Panc1 (cell line): Measurements from ENCODE around the gene STK11IP. TPM values are rescaled to one million over a fixed set of nuclear protein-coding genes. Genes with fewer than 3 reads are reported as not detected.
A peak's percentile ranks its signal among the peaks of the same experiment; 100 is the strongest.

Experiments used
- ATAC-seq: fragments of 200-7000 bp; cut with Tn5 transposase; 2 replicates; pipeline ENCODE4 v1.9.1; 2020; ENCODE audit warnings: mild to moderate bottlenecking, moderate library complexity
- BruUV-seq: library from RNA; stranded (reverse); fragments of 400-500 nt; replicated peaks from 2 replicates; lab custom pipeline; 2021; lab: Mats Ljungman, UMichigan
- CTCF ChIA-PET: fragments of 300-600 bp; sonication (Branson Sonifier 250); formaldehyde crosslinking; loops from one replicate; lab custom pipeline; 2022; ENCODE audit warnings: antibody characterized with exemption; lab: Charles Lee
- POLR2A ChIA-PET: fragments of 300-600 bp; sonication (Branson Sonifier 250); formaldehyde crosslinking; loops from one replicate; lab custom pipeline; 2022; ENCODE audit warnings: antibody characterized with exemption; lab: Charles Lee
- DNase-seq: peaks from one replicate; pipeline ENCODE4 v3.0.0-alpha.2; 2010; ENCODE audit warnings: low read depth, low spot score
- H3K27ac ChIP-seq: 2 replicates; pipeline ENCODE4 v1.5.1; 2011; ENCODE audit warnings: mild to moderate bottlenecking, low read length, inconsistent platforms
- H3K27me3 ChIP-seq: fragments of 200-500 bp; sonication (Bioruptor generic); 2 replicates; pipeline ENCODE4 v1.6.0; 2014; ENCODE audit warnings: low read length, inconsistent platforms; ENCODE audit not compliant: control insufficient read depth, insufficient read depth
- H3K36me3 ChIP-seq: fragments of 200-500 bp; sonication (Bioruptor generic); 2 replicates; pipeline ENCODE4 v1.5.1; 2014; ENCODE audit warnings: inconsistent platforms, mild to moderate bottlenecking, low read length, moderate library complexity; ENCODE audit not compliant: control insufficient read depth, insufficient read depth
- H3K4me1 ChIP-seq: 2 replicates; pipeline ENCODE4 v1.5.1; 2011; ENCODE audit warnings: inconsistent platforms, mild to moderate bottlenecking, low read length, moderate library complexity; ENCODE audit not compliant: control insufficient read depth, insufficient read depth
- H3K4me3 ChIP-seq, 2 experiments: 2 replicates each; pipeline ENCODE4 v1.5.1; 2011 to 2012; ENCODE audit warnings: low read depth in 2 of 2, low read length in 2 of 2, mild to moderate bottlenecking in 2 of 2, inconsistent platforms in 1 of 2, moderate library complexity in 1 of 2
- H3K9me3 ChIP-seq: fragments of 200-500 bp; sonication (Bioruptor generic); 2 replicates; pipeline ENCODE4 v1.5.1; 2014; ENCODE audit warnings: low read depth, mild to moderate bottlenecking, inconsistent platforms, low read length, moderate library complexity; ENCODE audit not compliant: control insufficient read depth, insufficient read depth
- POLR2AphosphoS5 ChIP-seq: IDR thresholded peaks from 2 replicates; pipeline ENCODE4 v1.6.1; 2012; ENCODE audit warnings: mild to moderate bottlenecking, low read depth, low read length, moderate library complexity
- SIN3A ChIP-seq: IDR thresholded peaks from 2 replicates; pipeline ENCODE4 v1.6.1; 2012; ENCODE audit warnings: low read depth, mild to moderate bottlenecking, low read length, moderate library complexity, borderline replicate concordance; ENCODE audit not compliant: insufficient read depth
- TCF7L2 ChIP-seq: IDR thresholded peaks from 2 replicates; pipeline ENCODE4 v1.6.1; 2011; ENCODE audit warnings: mild to moderate bottlenecking, low read depth, low read length, inconsistent platforms
- in situ Hi-C: cut with HindIII; loops from 2 replicates; pipeline ENCODE4 v1.10.0; 2016; ENCODE audit warnings: low sequenced_read_pairs, low pct_unique_long_range_greater_than_20kb
- intact Hi-C: fragments of 100-400 bp; cut with micrococcal nuclease; formaldehyde crosslinking; loops from one replicate; pipeline ENCODE4 v1.10.0; 2022; ENCODE audit not compliant: unreplicated experiment
- total RNA-seq: library from RNA; stranded (reverse); gene quantifications from one replicate; pipeline ENCODE4 v1.2.1, GENCODE V29; 2021; ENCODE audit not compliant: unreplicated experiment
- TF ChIP-seq, protein P1 (sequence below): fragments of 450-650 bp; IDR thresholded peaks from 2 replicates; pipeline ENCODE4 v1.5.1; 2017; ENCODE audit warnings: mild to moderate bottlenecking
- TF ChIP-seq, protein P2 (sequence below), 2 experiments: IDR thresholded peaks; 2 replicates each; pipeline ENCODE4 v1.6.1; 2011 to 2012; ENCODE audit warnings: low read depth in 2 of 2, control low read depth in 1 of 2, low read length in 1 of 2, mild to moderate bottlenecking in 1 of 2, moderate library complexity in 1 of 2; ENCODE audit not compliant: insufficient read depth in 1 of 2

STK11IP gene
- total RNA-seq, 1 experiment from 2014 or later, result 48.2 TPM

DNA sequence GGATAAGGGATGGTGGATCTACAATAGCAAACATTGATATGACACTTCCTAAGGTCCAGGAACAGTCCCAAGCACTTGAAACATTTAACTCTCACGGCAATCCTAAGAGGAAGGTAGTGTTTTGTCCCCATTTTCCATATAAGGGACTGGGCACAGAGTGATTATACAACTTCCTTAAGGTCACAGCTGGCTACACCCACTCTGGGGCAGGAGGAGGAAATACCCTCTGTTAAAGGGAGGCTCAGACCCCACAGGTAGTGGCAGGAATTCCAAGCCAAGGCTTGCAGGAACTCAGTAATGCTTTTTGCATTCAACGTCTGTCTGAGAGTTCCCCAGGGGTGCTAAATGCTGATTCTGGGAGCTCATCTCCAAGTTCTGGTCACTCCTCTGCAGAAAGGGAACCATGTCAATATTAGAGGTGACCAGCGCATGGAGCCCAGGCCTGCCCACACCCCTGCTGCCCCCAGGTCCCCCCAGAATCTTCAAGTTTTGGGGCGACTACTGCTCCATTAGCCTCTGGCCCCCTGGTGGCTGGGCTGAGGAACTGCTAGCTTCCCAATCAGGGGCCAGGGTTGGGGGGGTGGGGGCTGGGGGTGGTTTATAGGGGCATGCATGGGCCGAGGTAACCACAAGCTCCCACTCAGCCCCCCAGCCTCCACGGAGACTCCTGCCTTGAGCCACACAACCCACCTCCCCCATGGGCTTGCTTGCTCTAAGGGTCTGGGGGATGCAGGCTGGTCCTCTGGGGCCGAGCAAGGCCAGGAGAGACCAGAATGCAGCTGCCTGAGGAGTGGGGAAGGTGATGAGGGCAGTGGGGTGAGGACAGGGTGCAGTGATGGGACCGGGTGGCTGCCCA, 37.4 kb upstream of the STK11IP start:
- Histone ChIP-seq H3K4me3 (no peak overlapping the region), H3K27me3 (no peaks in the 10 kb centered on the region), H3K36me3 (no peaks in the 10 kb centered on the region), H3K4me1 (peaks cover 7% of the 10 kb centered on the region), H3K9me3 (no peaks in the 10 kb centered on the region), H3K27ac (no peak overlapping the region)
- ATAC-seq, result no peak
- no peak for DNase-seq
- in situ Hi-C loops, result no loop called here
- intact Hi-C loops, result no loop called here
- BruUV-seq, result no TSS peak
- no peak for TF ChIP-seq POLR2AphosphoS5
- TF ChIP-seq, protein P1, sequence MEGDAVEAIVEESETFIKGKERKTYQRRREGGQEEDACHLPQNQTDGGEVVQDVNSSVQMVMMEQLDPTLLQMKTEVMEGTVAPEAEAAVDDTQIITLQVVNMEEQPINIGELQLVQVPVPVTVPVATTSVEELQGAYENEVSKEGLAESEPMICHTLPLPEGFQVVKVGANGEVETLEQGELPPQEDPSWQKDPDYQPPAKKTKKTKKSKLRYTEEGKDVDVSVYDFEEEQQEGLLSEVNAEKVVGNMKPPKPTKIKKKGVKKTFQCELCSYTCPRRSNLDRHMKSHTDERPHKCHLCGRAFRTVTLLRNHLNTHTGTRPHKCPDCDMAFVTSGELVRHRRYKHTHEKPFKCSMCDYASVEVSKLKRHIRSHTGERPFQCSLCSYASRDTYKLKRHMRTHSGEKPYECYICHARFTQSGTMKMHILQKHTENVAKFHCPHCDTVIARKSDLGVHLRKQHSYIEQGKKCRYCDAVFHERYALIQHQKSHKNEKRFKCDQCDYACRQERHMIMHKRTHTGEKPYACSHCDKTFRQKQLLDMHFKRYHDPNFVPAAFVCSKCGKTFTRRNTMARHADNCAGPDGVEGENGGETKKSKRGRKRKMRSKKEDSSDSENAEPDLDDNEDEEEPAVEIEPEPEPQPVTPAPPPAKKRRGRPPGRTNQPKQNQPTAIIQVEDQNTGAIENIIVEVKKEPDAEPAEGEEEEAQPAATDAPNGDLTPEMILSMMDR, result peak; percentile 96
- ChIA-PET POLR2A (interaction anchor here (0.5 to 0.6 kb wide), 2 partner anchors 94 to 130 kb away, joined by 3 to 4 read pairs; no protein-coding TSS in a partner anchor), CTCF (interaction anchor here (0.5 to 2.0 kb wide), 9 partner anchors 9 to 129 kb away, joined by 3 to 6 read pairs (median 6); partner anchors contain the start of gene OBSL1)

DNA sequence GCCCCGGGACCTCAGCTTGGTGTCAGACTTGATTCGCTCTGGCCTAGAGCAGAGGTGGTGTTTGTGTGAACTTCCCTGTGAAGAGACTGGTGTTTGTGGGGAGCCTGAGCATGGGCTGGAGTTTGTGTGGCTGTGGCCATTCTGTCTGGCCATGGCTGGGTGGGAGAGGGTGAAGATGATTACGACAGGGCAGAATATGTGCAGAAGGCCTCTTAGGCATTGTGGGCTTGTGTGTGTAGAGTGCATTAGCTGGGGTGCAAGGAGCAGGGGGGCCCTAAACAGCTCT, 36.8 kb upstream of the STK11IP start:
- Histone ChIP-seq H3K4me1 (peaks cover 7% of the 10 kb centered on the region), H3K27ac (no peak overlapping the region), H3K9me3 (no peaks in the 10 kb centered on the region), H3K4me3 (no peak overlapping the region), H3K27me3 (no peaks in the 10 kb centered on the region), H3K36me3 (no peaks in the 10 kb centered on the region)
- no TSS peak for BruUV-seq
- ChIA-PET POLR2A (interaction anchor here (0.5 kb wide), 1 partner anchor 93 kb away, joined by 4 read pairs; no protein-coding TSS in a partner anchor), CTCF (interaction anchor here (0.5 to 2.0 kb wide), 7 partner anchors 10 to 129 kb away, joined by 3 to 6 read pairs (median 5); partner anchors contain the start of gene OBSL1)
- in situ Hi-C loops (no loop called here), intact Hi-C loops (no loop called here)
- no peak for TF ChIP-seq POLR2AphosphoS5
- no peak for TF ChIP-seq SIN3A
- TF ChIP-seq, protein P1, result no peak
- no peak for TF ChIP-seq TCF7L2
- TF ChIP-seq, protein P2, sequence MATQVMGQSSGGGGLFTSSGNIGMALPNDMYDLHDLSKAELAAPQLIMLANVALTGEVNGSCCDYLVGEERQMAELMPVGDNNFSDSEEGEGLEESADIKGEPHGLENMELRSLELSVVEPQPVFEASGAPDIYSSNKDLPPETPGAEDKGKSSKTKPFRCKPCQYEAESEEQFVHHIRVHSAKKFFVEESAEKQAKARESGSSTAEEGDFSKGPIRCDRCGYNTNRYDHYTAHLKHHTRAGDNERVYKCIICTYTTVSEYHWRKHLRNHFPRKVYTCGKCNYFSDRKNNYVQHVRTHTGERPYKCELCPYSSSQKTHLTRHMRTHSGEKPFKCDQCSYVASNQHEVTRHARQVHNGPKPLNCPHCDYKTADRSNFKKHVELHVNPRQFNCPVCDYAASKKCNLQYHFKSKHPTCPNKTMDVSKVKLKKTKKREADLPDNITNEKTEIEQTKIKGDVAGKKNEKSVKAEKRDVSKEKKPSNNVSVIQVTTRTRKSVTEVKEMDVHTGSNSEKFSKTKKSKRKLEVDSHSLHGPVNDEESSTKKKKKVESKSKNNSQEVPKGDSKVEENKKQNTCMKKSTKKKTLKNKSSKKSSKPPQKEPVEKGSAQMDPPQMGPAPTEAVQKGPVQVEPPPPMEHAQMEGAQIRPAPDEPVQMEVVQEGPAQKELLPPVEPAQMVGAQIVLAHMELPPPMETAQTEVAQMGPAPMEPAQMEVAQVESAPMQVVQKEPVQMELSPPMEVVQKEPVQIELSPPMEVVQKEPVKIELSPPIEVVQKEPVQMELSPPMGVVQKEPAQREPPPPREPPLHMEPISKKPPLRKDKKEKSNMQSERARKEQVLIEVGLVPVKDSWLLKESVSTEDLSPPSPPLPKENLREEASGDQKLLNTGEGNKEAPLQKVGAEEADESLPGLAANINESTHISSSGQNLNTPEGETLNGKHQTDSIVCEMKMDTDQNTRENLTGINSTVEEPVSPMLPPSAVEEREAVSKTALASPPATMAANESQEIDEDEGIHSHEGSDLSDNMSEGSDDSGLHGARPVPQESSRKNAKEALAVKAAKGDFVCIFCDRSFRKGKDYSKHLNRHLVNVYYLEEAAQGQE (IDR thresholded peaks at IDR 0.05; ENCODE audit: insufficient read depth in 1 of 2, low read depth in 2 of 2, low read length in 1 of 2), result no peak
- DNase-seq (no peak), ATAC-seq (peak; percentile 36; the same call in 1 of the 2 replicates)
